Measurements from ENCODE around the gene KIF12.
"Not testable (repeated sequence)": the region's sequence is repeated elsewhere in the genome, so short reads cannot be mapped to it uniquely, and the experiment has no call there.

Gene KIF12

GRCh38 chr9:114082763-114083412 is 16.2 kb downstream of the KIF12 start:
- DNase-seq: not testable (repeated sequence)

GRCh38 chr9:114082017-114082762 is 16.9 kb downstream of the KIF12 start:
- DNase-seq: peak; percentile 89

- no peak for DNase-seq
These were observed 17.6 kb downstream of the KIF12 start for GRCh38 chr9:114081441-114082016.

GRCh38 chr9:114080773-114081440 is 18.2 kb downstream of the KIF12 start:
- DNase-seq: no peak

- no peak for DNase-seq
These were observed 18.8 kb downstream of the KIF12 start for GRCh38 chr9:114080195-114080772.

GRCh38 chr9:114078781-114079156 is 20.3 kb downstream of the KIF12 start:
- DNase-seq: no peak

- DNase-seq: no peak
These were observed 20.9 kb downstream of the KIF12 start, which contains the start of gene AMBP for GRCh38 chr9:114078021-114078780. TSS of gene AMBP (minus strand) at chr9:114078300. CDS start at chr9:114078209, 91 bp downstream.

GRCh38 chr9:114077162-114077837 is 21.8 kb downstream of the KIF12 start:
- DNase-seq: no peak

GRCh38 chr9:114076237-114077161 is 22.6 kb downstream of the KIF12 start:
- DNase-seq: no peak

GRCh38 chr9:114075602-114076001 is 23.5 kb downstream of the KIF12 start:
- DNase-seq: no peak

GRCh38 chr9:114072184-114073140 is 26.6 kb downstream of the KIF12 start:
- DNase-seq: peak; percentile 11

- DNase-seq: no peak
These were observed 27.8 kb downstream of the KIF12 start for GRCh38 chr9:114071197-114071795.

GRCh38 chr9:114070188-114071103 is 28.6 kb downstream of the KIF12 start:
- no peak for DNase-seq

GRCh38 chr9:114069476-114070187 is 29.5 kb downstream of the KIF12 start:
- no peak for DNase-seq

- DNase-seq: no peak
These were observed 33.8 kb downstream of the KIF12 start for GRCh38 chr9:114065304-114065703.

- no peak for DNase-seq
These were observed 37.1 kb downstream of the KIF12 start for GRCh38 chr9:114061830-114062474.

GRCh38 chr9:114061292-114061691 is 37.8 kb downstream of the KIF12 start:
- DNase-seq: no peak
